ENCODE data around the gene STRIT1. TPM values are rescaled to one million over a fixed set of nuclear protein-coding genes. Genes with fewer than 3 reads are reported as not detected.

The STRIT1 gene
- polyA plus RNA-seq, 3 donors: not detected

GRCh38 chr3:155303540-155304097 lies 10.1 kb upstream of the STRIT1 start:
- H3K27ac Mint-ChIP-seq: no peak overlapping the region
- TF ChIP-seq, protein P1, sequence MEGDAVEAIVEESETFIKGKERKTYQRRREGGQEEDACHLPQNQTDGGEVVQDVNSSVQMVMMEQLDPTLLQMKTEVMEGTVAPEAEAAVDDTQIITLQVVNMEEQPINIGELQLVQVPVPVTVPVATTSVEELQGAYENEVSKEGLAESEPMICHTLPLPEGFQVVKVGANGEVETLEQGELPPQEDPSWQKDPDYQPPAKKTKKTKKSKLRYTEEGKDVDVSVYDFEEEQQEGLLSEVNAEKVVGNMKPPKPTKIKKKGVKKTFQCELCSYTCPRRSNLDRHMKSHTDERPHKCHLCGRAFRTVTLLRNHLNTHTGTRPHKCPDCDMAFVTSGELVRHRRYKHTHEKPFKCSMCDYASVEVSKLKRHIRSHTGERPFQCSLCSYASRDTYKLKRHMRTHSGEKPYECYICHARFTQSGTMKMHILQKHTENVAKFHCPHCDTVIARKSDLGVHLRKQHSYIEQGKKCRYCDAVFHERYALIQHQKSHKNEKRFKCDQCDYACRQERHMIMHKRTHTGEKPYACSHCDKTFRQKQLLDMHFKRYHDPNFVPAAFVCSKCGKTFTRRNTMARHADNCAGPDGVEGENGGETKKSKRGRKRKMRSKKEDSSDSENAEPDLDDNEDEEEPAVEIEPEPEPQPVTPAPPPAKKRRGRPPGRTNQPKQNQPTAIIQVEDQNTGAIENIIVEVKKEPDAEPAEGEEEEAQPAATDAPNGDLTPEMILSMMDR (IDR thresholded peaks at IDR 0.05): no peak
- no peak overlapping the region for H3K4me2 ChIP-seq (replicated peaks; ENCODE audit: extremely low read depth, low read length, poor library complexity, severe bottlenecking)
- no peaks in the 10 kb centered on the region for H3K27me3 Mint-ChIP-seq (ENCODE audit: low read depth in 3 of 3)
- H3K79me2 ChIP-seq (ENCODE audit: insufficient read depth, low read length): no peaks in the 10 kb centered on the region
- no peaks in the 10 kb centered on the region for H3K4me1 ChIP-seq (ENCODE audit: control insufficient read depth in 1 of 2, insufficient read depth in 2 of 2, low read length in 2 of 2)
- H3K9ac ChIP-seq (ENCODE audit: insufficient read depth, low read length, poor library complexity, severe bottlenecking): no peak overlapping the region
- H3K4me1 Mint-ChIP-seq: no peaks in the 10 kb centered on the region
- peaks cover 0 to 6% (median 0%) of the 10 kb centered on the region in 7 donors for H3K9me3 Mint-ChIP-seq
- no peak overlapping the region for H3K4me3 Mint-ChIP-seq
- DNase-seq: no peak
- no peaks in the 10 kb centered on the region for H3K9me3 ChIP-seq (replicated peaks in 1 of 2; ENCODE audit: control insufficient read depth in 1 of 2, insufficient read depth in 1 of 2, low read length in 2 of 2)
- no peak overlapping the region for H3K4me3 ChIP-seq (replicated peaks in 1 of 3; ENCODE audit: low read depth in 2 of 3, low read length in 3 of 3)
- intact Hi-C loops (cut with micrococcal nuclease): no loop called here
- no peaks in the 10 kb centered on the region for H3K27me3 ChIP-seq (ENCODE audit: control insufficient read depth in 2 of 2, insufficient read depth in 2 of 2, low read length in 2 of 2)
- no peak overlapping the region for H3K27ac ChIP-seq (ENCODE audit: low read depth in 1 of 2, low read length in 2 of 2)
- no peaks in the 10 kb centered on the region for H4K20me1 ChIP-seq (ENCODE audit: insufficient read depth, low read length)
- no peaks in the 10 kb centered on the region for H3K36me3 ChIP-seq (replicated peaks in 1 of 2; ENCODE audit: control insufficient read depth in 1 of 2, insufficient read depth in 2 of 2, low read length in 2 of 2)
- no peaks in the 10 kb centered on the region for H3K36me3 Mint-ChIP-seq
- no peak overlapping the region for H2AFZ ChIP-seq (ENCODE audit: insufficient read depth, low read depth, low read length, poor library complexity, severe bottlenecking)

GRCh38 chr3:155302891-155303290 lies 9.4 kb upstream of the STRIT1 start:
- Histone ChIP-seq H3K36me3 (replicated peaks in 1 of 2; ENCODE audit: control insufficient read depth in 1 of 2, insufficient read depth in 2 of 2, low read length in 2 of 2) (no peaks in the 10 kb centered on the region), H2AFZ (ENCODE audit: insufficient read depth, low read depth, low read length, poor library complexity, severe bottlenecking) (no peak overlapping the region), H3K79me2 (ENCODE audit: insufficient read depth, low read length) (no peaks in the 10 kb centered on the region), H3K4me2 (replicated peaks; ENCODE audit: extremely low read depth, low read length, poor library complexity, severe bottlenecking) (no peak overlapping the region), H3K27ac (ENCODE audit: low read depth in 1 of 2, low read length in 2 of 2) (no peak overlapping the region), H3K4me3 (replicated peaks in 1 of 3; ENCODE audit: low read depth in 2 of 3, low read length in 3 of 3) (no peak overlapping the region), H3K27me3 (ENCODE audit: control insufficient read depth in 2 of 2, insufficient read depth in 2 of 2, low read length in 2 of 2) (no peaks in the 10 kb centered on the region), H3K4me1 (ENCODE audit: control insufficient read depth in 1 of 2, insufficient read depth in 2 of 2, low read length in 2 of 2) (no peaks in the 10 kb centered on the region), H3K9me3 (replicated peaks in 1 of 2; ENCODE audit: control insufficient read depth in 1 of 2, insufficient read depth in 1 of 2, low read length in 2 of 2) (peaks cover 0 to under 1% of the 10 kb centered on the region in 2 donors), H4K20me1 (ENCODE audit: insufficient read depth, low read length) (no peaks in the 10 kb centered on the region), H3K9ac (ENCODE audit: insufficient read depth, low read length, poor library complexity, severe bottlenecking) (no peak overlapping the region)
- DNase-seq: no peak
- Mint-ChIP-seq H3K27ac (no peak overlapping the region), H3K36me3 (no peaks in the 10 kb centered on the region), H3K4me3 (no peak overlapping the region), H3K4me1 (no peaks in the 10 kb centered on the region), H3K27me3 (ENCODE audit: low read depth in 3 of 3) (no peaks in the 10 kb centered on the region), H3K9me3 (peaks cover 0 to 6% (median 1%) of the 10 kb centered on the region in 7 donors)
- TF ChIP-seq, protein P1 (IDR thresholded peaks at IDR 0.05): no peak
- no CpG with 5 or more reads among the region's 2 CpGs for WGBS (ENCODE audit: insufficient coverage)
- intact Hi-C loops (cut with micrococcal nuclease): no loop called here

Data from CD14-positive monocyte (primary cell).